HL-60 (cell line): ENCODE measurements around the gene CRABP1.

ENCODE experiments used
- DNase-seq, 2 experiments: peaks; one replicate each; pipeline ENCODE4 v3.0.0-alpha.2; 2010 to 2020; ENCODE audit warnings: low read depth in 1 of 2, low spot score in 1 of 2
- H3K27ac ChIP-seq: fragments of 250-450 bp; sonication (Bioruptor Pico); replicated peaks from 2 replicates; pipeline ENCODE4 v1.5.1; 2020; ENCODE audit warnings: mild to moderate bottlenecking, moderate library complexity
- H3K27me3 ChIP-seq: fragments of 250-450 bp; sonication (Bioruptor Pico); 2 replicates; pipeline ENCODE4 v1.5.1; 2021; ENCODE audit warnings: mild to moderate bottlenecking, moderate library complexity; ENCODE audit not compliant: insufficient read depth, poor library complexity, severe bottlenecking
- H3K4me3 ChIP-seq: replicated peaks from 2 replicates; pipeline ENCODE4 v1.5.1; 2011; ENCODE audit warnings: mild to moderate bottlenecking, control low read depth, low read length; ENCODE audit not compliant: insufficient read depth
- CTCF ChIP-seq: IDR thresholded peaks from one replicate; pipeline ENCODE4 v1.5.1; 2011; ENCODE audit warnings: low read length, control low read depth, inconsistent platforms; ENCODE audit not compliant: insufficient read depth
- GABPA ChIP-seq: IDR thresholded peaks from 2 replicates; pipeline ENCODE4 v1.6.1; 2012; ENCODE audit warnings: low read depth
- POLR2AphosphoS5 ChIP-seq: IDR thresholded peaks from 2 replicates; pipeline ENCODE4 v1.6.1; 2012; ENCODE audit warnings: low read depth
- REST ChIP-seq: IDR thresholded peaks from 2 replicates; pipeline ENCODE4 v1.6.1; 2012; ENCODE audit warnings: low read depth; ENCODE audit not compliant: insufficient replicate concordance
- SPI1 ChIP-seq: IDR thresholded peaks from 2 replicates; pipeline ENCODE4 v1.6.1; 2012; ENCODE audit warnings: low read depth, mild to moderate bottlenecking, borderline replicate concordance

Gene CRABP1

GRCh38 chr15:78341057-78341987 is 1.2 kb downstream of the CRABP1 start:
- no peak overlapping the region for H3K27ac ChIP-seq
- peak in 1 of 2 experiments; percentile 9 for DNase-seq
- peaks cover 50% of the 10 kb centered on the region for H3K27me3 ChIP-seq
- TF ChIP-seq REST (no peak), SPI1 (no peak), CTCF (no peak), POLR2AphosphoS5 (no peak), GABPA (no peak)
- no peak overlapping the region for H3K4me3 ChIP-seq

GRCh38 chr15:78342021-78342420 is 1.9 kb downstream of the CRABP1 start:
- TF ChIP-seq CTCF (no peak), REST (no peak), SPI1 (no peak), POLR2AphosphoS5 (no peak), GABPA (no peak)
- Histone ChIP-seq H3K4me3 (no peak overlapping the region), H3K27me3 (peaks cover 50% of the 10 kb centered on the region), H3K27ac (no peak overlapping the region)
- no peak for DNase-seq

- TF ChIP-seq REST (no peak), GABPA (no peak), CTCF (no peak), POLR2AphosphoS5 (no peak), SPI1 (no peak)
- no peak for DNase-seq
- H3K4me3 ChIP-seq, result no peak overlapping the region
- H3K27me3 ChIP-seq, result peaks cover 50% of the 10 kb centered on the region
- no peak overlapping the region for H3K27ac ChIP-seq
Measured at GRCh38 chr15:78343276-78344060, 3.3 kb downstream of the CRABP1 start.
